ENCODE results near the gene ETNK1. TPM values are rescaled to one million over a fixed set of nuclear protein-coding genes. Genes with fewer than 3 reads are reported as not detected.

The ETNK1 gene
- total and polyA plus RNA-seq, 4 donors, result 14.3 to 129 (median 48.5) TPM

DNA sequence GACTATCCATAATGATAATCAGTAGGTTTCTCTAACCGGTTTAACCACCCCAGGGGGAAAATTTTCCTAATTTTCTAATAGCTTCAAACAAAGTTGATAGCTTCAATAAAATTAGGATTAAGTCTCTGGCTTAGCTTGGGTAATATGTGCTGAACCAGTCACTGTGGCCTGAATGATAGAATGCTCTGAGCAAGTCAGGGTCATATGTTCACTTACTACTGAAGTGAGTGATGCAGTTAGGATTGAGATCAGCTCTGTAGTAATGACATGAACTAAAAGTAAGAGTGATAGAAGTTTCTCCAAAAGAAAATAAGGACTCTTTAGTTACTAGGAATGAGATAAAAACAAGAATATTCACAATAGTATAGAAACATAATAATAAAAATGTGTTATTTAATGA, 32.6 kb downstream of the ETNK1 start:
- Histone ChIP-seq H3K4me3 (no peak overlapping the region), H3K27me3 (ENCODE audit: control insufficient read depth in 3 of 3, insufficient read depth in 3 of 3, low read length in 2 of 3) (no peaks in the 10 kb centered on the region), H3K9me3 (ENCODE audit: control insufficient read depth in 4 of 4, insufficient read depth in 3 of 4, low read length in 3 of 4) (no peaks in the 10 kb centered on the region), H3K9ac (ENCODE audit: insufficient read depth in 1 of 2, low read length in 2 of 2) (no peak overlapping the region), H3K4me1 (ENCODE audit: control insufficient read depth in 5 of 5, insufficient read depth in 5 of 5, low read length in 5 of 5) (peaks cover 0 to 5% (median 0%) of the 10 kb centered on the region in 5 donors), H3K36me3 (ENCODE audit: control insufficient read depth in 4 of 4, insufficient read depth in 4 of 4, low read length in 4 of 4) (peaks cover 0 to 9% (median 3%) of the 10 kb centered on the region in 4 donors), H3K27ac (ENCODE audit: low read depth in 1 of 2, low read length in 1 of 2) (no peak overlapping the region)
- TF ChIP-seq, protein P1, sequence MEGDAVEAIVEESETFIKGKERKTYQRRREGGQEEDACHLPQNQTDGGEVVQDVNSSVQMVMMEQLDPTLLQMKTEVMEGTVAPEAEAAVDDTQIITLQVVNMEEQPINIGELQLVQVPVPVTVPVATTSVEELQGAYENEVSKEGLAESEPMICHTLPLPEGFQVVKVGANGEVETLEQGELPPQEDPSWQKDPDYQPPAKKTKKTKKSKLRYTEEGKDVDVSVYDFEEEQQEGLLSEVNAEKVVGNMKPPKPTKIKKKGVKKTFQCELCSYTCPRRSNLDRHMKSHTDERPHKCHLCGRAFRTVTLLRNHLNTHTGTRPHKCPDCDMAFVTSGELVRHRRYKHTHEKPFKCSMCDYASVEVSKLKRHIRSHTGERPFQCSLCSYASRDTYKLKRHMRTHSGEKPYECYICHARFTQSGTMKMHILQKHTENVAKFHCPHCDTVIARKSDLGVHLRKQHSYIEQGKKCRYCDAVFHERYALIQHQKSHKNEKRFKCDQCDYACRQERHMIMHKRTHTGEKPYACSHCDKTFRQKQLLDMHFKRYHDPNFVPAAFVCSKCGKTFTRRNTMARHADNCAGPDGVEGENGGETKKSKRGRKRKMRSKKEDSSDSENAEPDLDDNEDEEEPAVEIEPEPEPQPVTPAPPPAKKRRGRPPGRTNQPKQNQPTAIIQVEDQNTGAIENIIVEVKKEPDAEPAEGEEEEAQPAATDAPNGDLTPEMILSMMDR (IDR thresholded peaks at IDR 0.05; ENCODE audit: control extremely low read depth, extremely low read depth), result no peak
- no peak for DNase-seq
- WGBS, 2 donors, result 96 to 100% methylated on average over 1 of the region's 1 CpG
- no peak for ATAC-seq (ENCODE audit: insufficient read depth, low FRiP score)

DNA sequence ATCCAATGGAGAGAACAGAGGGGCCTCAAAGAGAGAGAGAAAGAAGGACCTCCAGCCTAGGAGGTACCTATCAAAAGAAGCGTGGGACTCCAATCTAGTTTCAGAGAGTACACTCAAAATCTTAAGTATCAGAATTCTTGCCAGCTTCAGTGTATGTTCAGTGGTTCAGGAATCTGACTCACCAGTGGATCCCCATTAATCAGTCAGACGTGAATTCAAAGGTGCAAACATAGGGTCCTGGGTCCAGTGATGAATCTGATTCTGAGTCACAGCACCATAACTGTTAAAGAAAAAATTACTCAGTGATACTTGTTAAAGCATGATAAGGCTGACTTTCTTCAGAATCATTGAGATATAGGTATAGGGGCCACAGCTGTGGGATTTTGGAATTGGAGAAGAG, 33.2 kb downstream of the ETNK1 start:
- no peaks in the 10 kb centered on the region for H3K9me3 ChIP-seq (ENCODE audit: control insufficient read depth in 4 of 4, insufficient read depth in 3 of 4, low read length in 3 of 4)
- peaks cover 0 to 5% (median 0%) of the 10 kb centered on the region in 5 donors for H3K4me1 ChIP-seq (ENCODE audit: control insufficient read depth in 5 of 5, insufficient read depth in 5 of 5, low read length in 5 of 5)
- H3K9ac ChIP-seq (ENCODE audit: insufficient read depth in 1 of 2, low read length in 2 of 2), result no peak overlapping the region
- no peak overlapping the region for H3K4me3 ChIP-seq
- 78 to 94% methylated on average over 2 of the region's 2 CpGs for WGBS, 2 donors
- H3K27ac ChIP-seq (ENCODE audit: low read depth in 1 of 2, low read length in 1 of 2), result no peak overlapping the region
- TF ChIP-seq, protein P1 (IDR thresholded peaks at IDR 0.05; ENCODE audit: control extremely low read depth, extremely low read depth), result no peak
- DNase-seq (no peak), ATAC-seq (ENCODE audit: insufficient read depth, low FRiP score) (no peak)
- peaks cover 0 to 9% (median 3%) of the 10 kb centered on the region in 4 donors for H3K36me3 ChIP-seq (ENCODE audit: control insufficient read depth in 4 of 4, insufficient read depth in 4 of 4, low read length in 4 of 4)
- no peaks in the 10 kb centered on the region for H3K27me3 ChIP-seq (ENCODE audit: control insufficient read depth in 3 of 3, insufficient read depth in 3 of 3, low read length in 2 of 3)

DNA sequence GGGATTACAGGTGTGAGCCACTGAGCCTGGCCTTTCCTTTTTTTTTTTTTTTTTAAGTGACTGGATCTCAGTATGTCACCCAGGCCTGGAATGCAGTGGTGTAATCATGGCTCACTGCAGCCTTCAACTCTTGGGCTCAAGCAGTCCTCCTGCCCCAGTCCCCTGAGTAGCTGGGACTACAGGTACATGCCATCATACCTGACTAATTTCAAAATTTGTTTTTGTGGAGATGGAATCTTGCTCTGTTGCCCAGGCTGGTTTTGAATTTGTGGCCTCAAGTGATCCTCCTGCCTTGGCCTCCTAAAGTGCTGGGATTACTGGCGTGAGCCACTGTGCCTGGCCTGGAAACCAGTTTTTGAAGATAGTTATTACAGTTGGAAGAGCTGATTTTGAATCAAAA, 37.4 kb downstream of the ETNK1 start:
- Histone ChIP-seq H3K9ac (ENCODE audit: insufficient read depth in 1 of 2, low read length in 2 of 2) (no peak overlapping the region), H3K4me1 (ENCODE audit: control insufficient read depth in 5 of 5, insufficient read depth in 5 of 5, low read length in 5 of 5) (peaks cover 0 to 5% (median 0%) of the 10 kb centered on the region in 5 donors), H3K4me3 (no peak overlapping the region), H3K9me3 (ENCODE audit: control insufficient read depth in 4 of 4, insufficient read depth in 3 of 4, low read length in 3 of 4) (no peaks in the 10 kb centered on the region), H3K36me3 (ENCODE audit: control insufficient read depth in 4 of 4, insufficient read depth in 4 of 4, low read length in 4 of 4) (peaks cover 0 to 17% (median 4%) of the 10 kb centered on the region in 4 donors), H3K27ac (ENCODE audit: low read depth in 1 of 2, low read length in 1 of 2) (no peak overlapping the region), H3K27me3 (ENCODE audit: control insufficient read depth in 3 of 3, insufficient read depth in 3 of 3, low read length in 2 of 3) (no peaks in the 10 kb centered on the region)
- TF ChIP-seq, protein P1 (IDR thresholded peaks at IDR 0.05; ENCODE audit: control extremely low read depth, extremely low read depth), result no peak
- 95 to 97% methylated on average over 1 of the region's 1 CpG for WGBS, 2 donors
- ATAC-seq (ENCODE audit: insufficient read depth, low FRiP score), result no peak
- no peak for DNase-seq

DNA sequence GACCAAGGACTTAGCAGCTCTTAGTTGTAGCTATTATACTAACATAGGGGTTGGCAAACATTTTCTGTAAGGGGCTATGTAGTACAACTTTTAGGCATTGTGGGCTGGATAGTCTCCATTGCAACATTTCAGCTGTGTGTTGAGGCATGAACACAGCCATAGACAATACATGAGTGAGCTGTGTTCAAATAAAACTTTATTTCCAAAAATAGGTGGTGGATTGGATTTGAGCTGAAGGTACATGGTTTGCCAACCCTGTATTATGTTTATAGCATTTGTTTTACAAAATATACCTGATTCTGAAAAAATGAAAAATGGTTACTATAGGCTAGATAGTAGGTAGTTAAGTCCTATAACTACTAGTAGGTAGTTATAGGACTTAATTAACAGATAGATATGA, 40.5 kb downstream of the ETNK1 start:
- no peak overlapping the region for H3K4me3 ChIP-seq
- TF ChIP-seq, protein P1 (IDR thresholded peaks at IDR 0.05; ENCODE audit: control extremely low read depth, extremely low read depth), result no peak
- ATAC-seq (ENCODE audit: insufficient read depth, low FRiP score), result no peak

More for the DNA sequence above, 40.5 kb downstream of the ETNK1 start:
- no peaks in the 10 kb centered on the region for H3K27me3 ChIP-seq (ENCODE audit: control insufficient read depth in 3 of 3, insufficient read depth in 3 of 3, low read length in 2 of 3)
- H3K27ac ChIP-seq (ENCODE audit: low read depth in 1 of 2, low read length in 1 of 2), result no peak overlapping the region
- no peak for DNase-seq
- H3K36me3 ChIP-seq (ENCODE audit: control insufficient read depth in 4 of 4, insufficient read depth in 4 of 4, low read length in 4 of 4), result peaks cover 0 to 13% (median 3%) of the 10 kb centered on the region in 4 donors
- H3K9ac ChIP-seq (ENCODE audit: insufficient read depth in 1 of 2, low read length in 2 of 2), result no peak overlapping the region
- no peaks in the 10 kb centered on the region for H3K9me3 ChIP-seq (ENCODE audit: control insufficient read depth in 4 of 4, insufficient read depth in 3 of 4, low read length in 3 of 4)
- H3K4me1 ChIP-seq (ENCODE audit: control insufficient read depth in 5 of 5, insufficient read depth in 5 of 5, low read length in 5 of 5), result no peaks in the 10 kb centered on the region
